Gastrocnemius medialis (tissue), 4 donors: ENCODE results near the gene ST6GALNAC3.

Source experiments
- POLR2A ChIP-seq, 2 donors: fragments of 450-650 bp; IDR thresholded peaks; one replicate each; pipeline ENCODE4 v1.6.1; 2017; ENCODE audit warnings: antibody characterized with exemption in 2 of 2, mild to moderate bottlenecking in 2 of 2, moderate library complexity in 2 of 2
- TF ChIP-seq, protein P1 (sequence below), 5 experiments: fragments of 450-650 bp in 3 of 5; fragments of 200-600 bp in 2 of 5; sonication (generic) in 2 of 5; IDR thresholded peaks in 4 of 5; conservative IDR thresholded peaks in 1 of 5; 1 replicate in 4 of 5; 2 replicates in 1 of 5; pipeline ENCODE4 v1.5.1; 2016 to 2019; ENCODE audit warnings: antibody characterized with exemption in 5 of 5, mild to moderate bottlenecking in 3 of 5, moderate library complexity in 3 of 5

DNA sequence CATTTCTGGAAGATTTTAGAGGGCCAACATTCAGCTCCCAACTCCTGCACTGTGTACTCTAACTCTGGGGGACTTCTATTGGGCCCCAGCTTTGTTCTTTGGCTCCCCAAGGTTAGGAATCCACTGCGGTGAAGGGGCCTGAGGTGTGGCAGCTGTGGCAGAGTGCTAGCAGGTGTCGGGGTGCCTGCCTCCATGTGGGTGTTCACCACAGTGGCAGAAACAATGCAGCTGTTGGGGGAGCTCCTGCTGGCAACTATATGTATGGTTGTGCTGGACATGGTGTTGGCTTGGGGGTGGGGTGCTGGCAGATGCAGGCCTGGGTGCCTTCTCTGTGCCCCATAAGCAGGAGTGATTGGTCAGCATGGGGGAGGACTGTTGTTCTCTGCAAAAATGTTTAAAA lies 95.5 kb downstream of the ST6GALNAC3 start:
- TF ChIP-seq, protein P1, sequence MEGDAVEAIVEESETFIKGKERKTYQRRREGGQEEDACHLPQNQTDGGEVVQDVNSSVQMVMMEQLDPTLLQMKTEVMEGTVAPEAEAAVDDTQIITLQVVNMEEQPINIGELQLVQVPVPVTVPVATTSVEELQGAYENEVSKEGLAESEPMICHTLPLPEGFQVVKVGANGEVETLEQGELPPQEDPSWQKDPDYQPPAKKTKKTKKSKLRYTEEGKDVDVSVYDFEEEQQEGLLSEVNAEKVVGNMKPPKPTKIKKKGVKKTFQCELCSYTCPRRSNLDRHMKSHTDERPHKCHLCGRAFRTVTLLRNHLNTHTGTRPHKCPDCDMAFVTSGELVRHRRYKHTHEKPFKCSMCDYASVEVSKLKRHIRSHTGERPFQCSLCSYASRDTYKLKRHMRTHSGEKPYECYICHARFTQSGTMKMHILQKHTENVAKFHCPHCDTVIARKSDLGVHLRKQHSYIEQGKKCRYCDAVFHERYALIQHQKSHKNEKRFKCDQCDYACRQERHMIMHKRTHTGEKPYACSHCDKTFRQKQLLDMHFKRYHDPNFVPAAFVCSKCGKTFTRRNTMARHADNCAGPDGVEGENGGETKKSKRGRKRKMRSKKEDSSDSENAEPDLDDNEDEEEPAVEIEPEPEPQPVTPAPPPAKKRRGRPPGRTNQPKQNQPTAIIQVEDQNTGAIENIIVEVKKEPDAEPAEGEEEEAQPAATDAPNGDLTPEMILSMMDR (IDR thresholded peaks at IDR 0.05 in 4 of 5, conservative IDR thresholded peaks at IDR 0.05 in 1 of 5): no peak
- no peak for TF ChIP-seq POLR2A (IDR thresholded peaks at IDR 0.05)
